ENCODE results near the gene UBE4B. TPM values are rescaled to one million over a fixed set of nuclear protein-coding genes. Genes with fewer than 3 reads are reported as not detected.

Gene UBE4B
- total and polyA plus RNA-seq, 7 donors: 10.2 to 124 (median 47.8) TPM

- TF ChIP-seq POLR2A (IDR thresholded peaks at IDR 0.05): no peak
- no peak for TF ChIP-seq CTCF (IDR thresholded peaks at IDR 0.05)
- no peak for TF ChIP-seq EP300 (IDR thresholded peaks at IDR 0.05)
- TF ChIP-seq POLR2AphosphoS5 (IDR thresholded peaks at IDR 0.05): no peak
- no peak for DNase-seq
- intact Hi-C loops (cut with DNase I): no loop called here
- Histone ChIP-seq H3K27ac (peak overlapping the region in 2 of 4 donors; percentile 32 to 54), H3K36me3 (no peaks in the 10 kb centered on the region), H3K9me3 (no peaks in the 10 kb centered on the region), H3K4me3 (no peak overlapping the region), H3K27me3 (no peaks in the 10 kb centered on the region), H3K4me1 (no peaks in the 10 kb centered on the region)
- WGBS, 2 donors: 42 to 59% methylated on average over 2 of the region's 2 CpGs
Measured at GRCh38 chr1:9990944-9991343, 41.8 kb upstream of the UBE4B start.

- Histone ChIP-seq H3K4me3 (no peak overlapping the region), H3K9me3 (no peaks in the 10 kb centered on the region), H3K36me3 (no peaks in the 10 kb centered on the region), H3K27ac (peak overlapping the region in 1 of 4 donors; percentile 57), H3K27me3 (peaks cover 10 to 17% (median 12%) of the 10 kb centered on the region in 3 donors), H3K4me1 (peaks cover 0 to 14% (median 12%) of the 10 kb centered on the region in 4 donors)
- DNase-seq: no peak
- TF ChIP-seq EP300 (IDR thresholded peaks at IDR 0.05) (no peak), POLR2A (IDR thresholded peaks at IDR 0.05) (no peak), POLR2AphosphoS5 (IDR thresholded peaks at IDR 0.05) (no peak), CTCF (IDR thresholded peaks at IDR 0.05) (no peak)
- intact Hi-C loops (cut with DNase I): no loop called here
- 88% methylated on average over 5 of the region's 5 CpGs for WGBS, 2 donors
Measured at GRCh38 chr1:9992910-9993309, 39.8 kb upstream of the UBE4B start.

GRCh38 chr1:9993561-9994075, 39.1 kb upstream of the UBE4B start:
- no peak for DNase-seq
- Histone ChIP-seq H3K27ac (peak overlapping the region in 1 of 4 donors; percentile 57), H3K36me3 (no peaks in the 10 kb centered on the region), H3K4me3 (no peak overlapping the region), H3K27me3 (peaks cover 12 to 24% (median 19%) of the 10 kb centered on the region in 3 donors), H3K9me3 (no peaks in the 10 kb centered on the region), H3K4me1 (peaks cover 0 to 16% (median 16%) of the 10 kb centered on the region in 4 donors)
- 88 to 91% methylated on average over 7 of the region's 7 CpGs for WGBS, 2 donors
- intact Hi-C loops (cut with DNase I): no loop called here
- TF ChIP-seq POLR2A (IDR thresholded peaks at IDR 0.05): no peak
- no peak for TF ChIP-seq POLR2AphosphoS5 (IDR thresholded peaks at IDR 0.05)
- TF ChIP-seq EP300 (IDR thresholded peaks at IDR 0.05): no peak
- TF ChIP-seq CTCF (IDR thresholded peaks at IDR 0.05): no peak

GRCh38 chr1:9996624-9997582, 35.9 kb upstream of the UBE4B start, which contains the start of gene RBP7:
Gene RBP7, plus strand, starts transcription at chr1:9997228. Its CDS starts 31 bp downstream, at chr1:9997259.
- intact Hi-C loops (cut with DNase I): no loop called here
- Histone ChIP-seq H3K9me3 (no peaks in the 10 kb centered on the region), H3K4me1 (peaks cover 0 to 16% (median 16%) of the 10 kb centered on the region in 4 donors), H3K4me3 (peak within 1 kb of the TSS; percentile 37 to 58 (median 48)), H3K27ac (peak within 1 kb of the TSS in 1 of 4 donors; percentile 33), H3K36me3 (no peaks in the 10 kb centered on the region), H3K27me3 (peaks cover 12 to 49% (median 24%) of the 10 kb centered on the region in 3 donors)
- no peak for TF ChIP-seq POLR2AphosphoS5 (IDR thresholded peaks at IDR 0.05)
- TF ChIP-seq POLR2A (IDR thresholded peaks at IDR 0.05): no peak
- no peak for TF ChIP-seq EP300 (IDR thresholded peaks at IDR 0.05)
- no peak for TF ChIP-seq CTCF (IDR thresholded peaks at IDR 0.05)
- 2 to 5% methylated on average over 71 of the region's 71 CpGs for WGBS, 2 donors
- DNase-seq: no peak

Data from sigmoid colon (tissue), 7 donors.